Natural killer cell (primary cell): ENCODE data around the gene PLIN5. TPM values are rescaled to one million over a fixed set of nuclear protein-coding genes. Genes with fewer than 3 reads are reported as not detected.

Experiments used
- ATAC-seq, 3 donors: fragments of 150-1000 bp in 2 of 3; fragments of 200-7000 bp in 1 of 3; cut with Tn5 transposase; 1 replicate in 1 of 3; 2 replicates in 2 of 3; pipeline ENCODE4 v1.10.0; 2021; ENCODE audit warnings: mild to moderate bottlenecking in 2 of 3, moderate library complexity in 2 of 3
- DNase-seq, 2 donors: peaks; one replicate each; pipeline versions ENCODE4 v3.0.0 to v3.0.0-alpha.2; 2013 to 2021; ENCODE audit warnings: mixed read lengths in 1 of 2
- H3K27ac ChIP-seq: one replicate; pipeline ENCODE4 v1.5.1; 2013; ENCODE audit warnings: mild to moderate bottlenecking, low read length
- H3K27me3 ChIP-seq: one replicate; pipeline ENCODE4 v1.6.1; 2013; ENCODE audit warnings: low read length; ENCODE audit not compliant: control insufficient read depth, insufficient read depth
- H3K36me3 ChIP-seq: one replicate; pipeline ENCODE4 v1.6.1; 2013; ENCODE audit warnings: low read length; ENCODE audit not compliant: control insufficient read depth, insufficient read depth
- H3K4me1 ChIP-seq: one replicate; pipeline ENCODE4 v1.6.1; 2013; ENCODE audit warnings: low read length; ENCODE audit not compliant: control insufficient read depth, insufficient read depth
- H3K4me3 ChIP-seq: one replicate; pipeline ENCODE4 v1.5.1; 2013; ENCODE audit warnings: low read length
- H3K9me3 ChIP-seq: one replicate; pipeline ENCODE4 v1.6.1; 2013; ENCODE audit warnings: low read length; ENCODE audit not compliant: control insufficient read depth, insufficient read depth
- H3K27ac Mint-ChIP-seq, 2 donors: one replicate each; pipeline ENCODE4 v1.8.0; 2022; ENCODE audit warnings: mild to moderate bottlenecking in 2 of 2, mixed read lengths in 2 of 2, moderate library complexity in 1 of 2
- H3K27me3 Mint-ChIP-seq, 2 donors: one replicate each; pipeline ENCODE4 v1.8.0; 2022; ENCODE audit warnings: low read depth in 2 of 2, mixed read lengths in 2 of 2
- H3K36me3 Mint-ChIP-seq: one replicate; pipeline ENCODE4 v1.8.0; 2022; ENCODE audit warnings: mixed read lengths
- H3K4me1 Mint-ChIP-seq, 2 donors: one replicate each; pipeline ENCODE4 v1.8.0; 2022; ENCODE audit warnings: mixed read lengths in 2 of 2
- H3K4me3 Mint-ChIP-seq: one replicate; pipeline ENCODE4 v1.8.0; 2022; ENCODE audit warnings: mild to moderate bottlenecking, moderate library complexity, mixed read lengths
- H3K9me3 Mint-ChIP-seq, 2 donors: one replicate each; pipeline ENCODE4 v1.8.0; 2022; ENCODE audit warnings: mixed read lengths in 2 of 2
- WGBS: methylation state at CpG from one replicate; pipeline ENCODE4 v1.1.7; 2013; ENCODE audit warnings: missing lambda C conversion rate; ENCODE audit not compliant: insufficient coverage; 5-methylcytosine and 5-hydroxymethylcytosine counted together
- intact Hi-C: fragments of 100-400 bp; cut with micrococcal nuclease; formaldehyde crosslinking; loops from one replicate; pipeline ENCODE4 v1.14.2; 2022
- total RNA-seq, 4 donors: library from RNA; stranded (reverse); fragments of 120-200 nt in 1 of 4; gene quantifications; one replicate each; pipeline versions ENCODE4 v1.2.3 to v1.2.4, GENCODE V29; 2013 to 2022
- TF ChIP-seq, protein P1 (sequence below): fragments of 200-600 bp; IDR thresholded peaks from one replicate; pipeline ENCODE4 v1.8.0; 2022; ENCODE audit warnings: antibody characterized with exemption

Gene PLIN5
- total RNA-seq, 3 donors from 2014 or later (not counting 1 experiment from before 2014, with no cell fraction given) = 0.65 TPM; not detected in 2

DNA sequence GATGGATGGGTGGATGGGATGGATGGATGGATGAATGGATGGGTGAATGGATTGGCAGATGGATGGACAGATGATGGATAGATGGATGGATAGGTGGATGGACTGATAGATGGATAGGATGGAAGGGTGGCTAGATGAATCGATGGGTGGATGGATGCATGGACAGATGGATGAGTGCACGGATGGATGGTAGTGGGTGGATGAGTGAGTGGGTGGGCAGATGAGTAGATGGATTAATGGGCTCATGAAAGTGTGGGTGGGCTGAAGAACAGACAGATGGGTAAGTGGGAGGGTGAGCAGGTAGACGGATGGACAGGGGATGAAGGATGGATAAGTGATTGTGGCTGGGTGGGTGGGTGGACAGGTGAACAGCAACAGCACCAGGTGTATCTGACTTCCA is 18.8 kb upstream of the PLIN5 start:
- 78% methylated on average over 3 of the region's 3 CpGs for WGBS
- H3K27ac ChIP-seq = no peak overlapping the region
- peaks cover 3% of the 10 kb centered on the region for H3K4me1 ChIP-seq
- ATAC-seq (no peak), DNase-seq (no peak)
- Mint-ChIP-seq H3K4me1 (peaks cover 0 to 7% of the 10 kb centered on the region in 2 donors), H3K27ac (no peak overlapping the region), H3K9me3 (peaks cover 4 to 6% of the 10 kb centered on the region in 2 donors), H3K36me3 (no peaks in the 10 kb centered on the region), H3K27me3 (peaks cover 0 to 5% of the 10 kb centered on the region in 2 donors), H3K4me3 (no peak overlapping the region)
- no peaks in the 10 kb centered on the region for H3K9me3 ChIP-seq
- H3K27me3 ChIP-seq = no peaks in the 10 kb centered on the region
- intact Hi-C loops = no loop called here
- H3K4me3 ChIP-seq = no peak overlapping the region
- no peaks in the 10 kb centered on the region for H3K36me3 ChIP-seq
- TF ChIP-seq, protein P1, sequence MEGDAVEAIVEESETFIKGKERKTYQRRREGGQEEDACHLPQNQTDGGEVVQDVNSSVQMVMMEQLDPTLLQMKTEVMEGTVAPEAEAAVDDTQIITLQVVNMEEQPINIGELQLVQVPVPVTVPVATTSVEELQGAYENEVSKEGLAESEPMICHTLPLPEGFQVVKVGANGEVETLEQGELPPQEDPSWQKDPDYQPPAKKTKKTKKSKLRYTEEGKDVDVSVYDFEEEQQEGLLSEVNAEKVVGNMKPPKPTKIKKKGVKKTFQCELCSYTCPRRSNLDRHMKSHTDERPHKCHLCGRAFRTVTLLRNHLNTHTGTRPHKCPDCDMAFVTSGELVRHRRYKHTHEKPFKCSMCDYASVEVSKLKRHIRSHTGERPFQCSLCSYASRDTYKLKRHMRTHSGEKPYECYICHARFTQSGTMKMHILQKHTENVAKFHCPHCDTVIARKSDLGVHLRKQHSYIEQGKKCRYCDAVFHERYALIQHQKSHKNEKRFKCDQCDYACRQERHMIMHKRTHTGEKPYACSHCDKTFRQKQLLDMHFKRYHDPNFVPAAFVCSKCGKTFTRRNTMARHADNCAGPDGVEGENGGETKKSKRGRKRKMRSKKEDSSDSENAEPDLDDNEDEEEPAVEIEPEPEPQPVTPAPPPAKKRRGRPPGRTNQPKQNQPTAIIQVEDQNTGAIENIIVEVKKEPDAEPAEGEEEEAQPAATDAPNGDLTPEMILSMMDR = no peak

DNA sequence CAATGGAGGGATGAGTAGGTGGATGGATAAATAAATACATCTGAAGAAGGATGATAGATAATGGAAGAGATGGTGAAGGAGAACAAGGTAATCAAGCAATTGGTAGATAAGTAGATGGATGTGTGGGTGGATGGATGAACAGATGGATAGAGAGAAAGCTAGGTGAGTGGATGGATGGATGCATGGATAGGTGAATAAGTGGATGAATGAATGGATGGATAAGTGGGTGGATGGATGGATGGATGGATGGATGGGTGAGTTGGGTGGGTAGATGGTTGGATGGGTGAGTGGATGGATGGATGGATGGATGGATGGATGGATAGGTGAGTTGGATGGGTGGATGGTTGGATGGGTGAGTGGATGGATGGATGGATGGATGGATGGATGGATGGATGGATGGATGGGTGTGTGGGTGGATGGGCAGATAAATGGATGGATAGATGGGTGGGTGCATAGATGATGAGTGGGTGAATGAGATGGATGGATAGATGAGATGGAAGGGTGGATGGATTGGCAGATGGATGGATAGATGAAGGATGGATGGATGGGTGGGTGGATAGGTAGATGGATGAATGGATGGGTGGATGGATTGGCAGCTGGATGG is 18.2 kb upstream of the PLIN5 start:
- no peak overlapping the region for H3K4me3 ChIP-seq
- no peak overlapping the region for H3K27ac Mint-ChIP-seq
- intact Hi-C loops = no loop called here
- H3K36me3 ChIP-seq = no peaks in the 10 kb centered on the region
- H3K4me1 Mint-ChIP-seq = peaks cover 0 to 7% of the 10 kb centered on the region in 2 donors
- no peak overlapping the region for H3K27ac ChIP-seq
- ATAC-seq (no peak), DNase-seq (no peak)
- peaks cover 4 to 6% of the 10 kb centered on the region in 2 donors for H3K9me3 Mint-ChIP-seq
- H3K9me3 ChIP-seq = no peaks in the 10 kb centered on the region
- TF ChIP-seq, protein P1 = no peak
- peaks cover 0 to 5% of the 10 kb centered on the region in 2 donors for H3K27me3 Mint-ChIP-seq
- H3K4me1 ChIP-seq = peaks cover 2% of the 10 kb centered on the region
- H3K4me3 Mint-ChIP-seq = no peak overlapping the region
- H3K36me3 Mint-ChIP-seq = no peaks in the 10 kb centered on the region
- no peaks in the 10 kb centered on the region for H3K27me3 ChIP-seq

DNA sequence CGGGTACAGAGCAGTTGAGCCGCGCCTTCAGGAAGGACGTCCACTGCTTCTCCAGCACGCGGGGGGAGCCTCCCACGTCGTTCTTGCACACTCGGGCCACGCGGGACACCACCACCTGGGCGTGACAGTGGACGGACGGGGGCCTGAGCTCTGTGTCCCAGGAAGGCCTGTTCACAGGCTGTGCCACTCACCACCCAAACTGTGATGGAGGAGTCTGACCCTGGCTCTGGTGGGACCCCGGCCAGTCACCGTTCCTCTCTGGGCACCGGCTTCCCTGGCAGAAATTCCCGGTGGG is 17.4 kb upstream of the PLIN5 start:
- DNase-seq (no peak), ATAC-seq (no peak)
- intact Hi-C loops = no loop called here
- no peaks in the 10 kb centered on the region for H3K36me3 Mint-ChIP-seq
- H3K4me3 Mint-ChIP-seq = no peak overlapping the region
- H3K4me1 ChIP-seq = no peaks in the 10 kb centered on the region
- H3K27me3 Mint-ChIP-seq = peaks cover 0 to 5% of the 10 kb centered on the region in 2 donors
- H3K27me3 ChIP-seq = no peaks in the 10 kb centered on the region
- TF ChIP-seq, protein P1 = no peak
- no peak overlapping the region for H3K4me3 ChIP-seq
- peaks cover 0 to 7% of the 10 kb centered on the region in 2 donors for H3K4me1 Mint-ChIP-seq
- H3K9me3 ChIP-seq = no peaks in the 10 kb centered on the region
- 95% methylated on average over 18 of the region's 18 CpGs for WGBS
- peaks cover 4 to 6% of the 10 kb centered on the region in 2 donors for H3K9me3 Mint-ChIP-seq
- H3K36me3 ChIP-seq = no peaks in the 10 kb centered on the region
- no peak overlapping the region for H3K27ac ChIP-seq
- H3K27ac Mint-ChIP-seq = no peak overlapping the region

DNA sequence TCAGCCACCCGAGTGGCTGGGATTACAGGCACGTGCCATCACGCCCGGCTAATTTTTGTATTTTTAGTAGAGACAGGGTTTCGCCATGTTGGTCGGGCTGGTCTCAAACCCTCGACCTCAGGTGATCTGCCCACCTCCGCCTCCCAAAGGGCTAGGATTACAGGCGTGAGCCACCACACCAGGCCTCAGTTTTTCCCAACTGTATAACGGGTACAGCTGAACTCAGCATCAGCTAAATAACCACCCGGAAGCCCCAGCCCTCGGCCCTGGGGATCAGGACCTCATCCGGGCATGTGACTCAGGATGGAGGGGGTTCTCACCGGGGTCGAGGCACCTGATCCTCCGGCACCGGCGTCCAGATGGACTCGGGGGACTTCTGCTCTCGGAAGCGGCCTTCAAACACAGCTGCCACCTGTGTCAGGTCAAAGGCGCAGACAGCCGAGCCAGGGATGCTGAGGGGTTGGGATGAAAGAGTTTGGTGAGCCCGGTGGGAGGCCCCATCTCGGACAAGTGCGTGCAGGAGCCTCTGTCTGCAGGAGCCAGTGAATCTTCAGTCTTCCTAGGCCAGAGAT is 15.5 kb upstream of the PLIN5 start:
- peaks cover 0 to 7% of the 10 kb centered on the region in 2 donors for H3K27me3 Mint-ChIP-seq
- no peak overlapping the region for H3K27ac ChIP-seq
- H3K9me3 Mint-ChIP-seq = peaks cover 4 to 6% of the 10 kb centered on the region in 2 donors
- H3K4me3 ChIP-seq = no peak overlapping the region
- no peaks in the 10 kb centered on the region for H3K36me3 Mint-ChIP-seq
- ATAC-seq = no peak
- no peaks in the 10 kb centered on the region for H3K9me3 ChIP-seq
- no peaks in the 10 kb centered on the region for H3K36me3 ChIP-seq
- intact Hi-C loops = no loop called here
- no peak overlapping the region for H3K4me3 Mint-ChIP-seq
- TF ChIP-seq, protein P1 = no peak
- no peaks in the 10 kb centered on the region for H3K27me3 ChIP-seq
- WGBS = 88% methylated on average over 26 of the region's 26 CpGs
- H3K4me1 ChIP-seq = no peaks in the 10 kb centered on the region
- H3K27ac Mint-ChIP-seq = no peak overlapping the region
- no peak for DNase-seq
- peaks cover 0 to under 1% of the 10 kb centered on the region in 2 donors for H3K4me1 Mint-ChIP-seq
